Retinal pigment epithelial cell (primary cell): ENCODE results near the gene CACNA2D3.

Experiments used
- DNase-seq: peaks from one replicate; pipeline ENCODE4 v3.0.0-alpha.2; 2010; ENCODE audit warnings: low read depth
- H3K4me3 ChIP-seq: 2 replicates; pipeline ENCODE4 v1.5.1; 2011; ENCODE audit warnings: mild to moderate bottlenecking, low read length, control low read depth, moderate library complexity
- CTCF ChIP-seq: conservative IDR thresholded peaks from 2 replicates; pipeline ENCODE4 v1.5.1; 2011; ENCODE audit warnings: low read depth, low read length, control low read depth, inconsistent platforms

The CACNA2D3 gene

GRCh38 chr3:54800478-54800877 lies 678.1 kb downstream of the CACNA2D3 start:
- no peak for TF ChIP-seq CTCF
- DNase-seq: no peak

GRCh38 chr3:54801977-54802376 lies 679.6 kb downstream of the CACNA2D3 start:
- no peak overlapping the region for H3K4me3 ChIP-seq
- TF ChIP-seq CTCF: no peak
- DNase-seq: no peak

More at GRCh38 chr3:54800478-54800877, 678.1 kb downstream of the CACNA2D3 start:
- no peak overlapping the region for H3K4me3 ChIP-seq

- no peak overlapping the region for H3K4me3 ChIP-seq
- no peak for DNase-seq
- no peak for TF ChIP-seq CTCF
Measured at GRCh38 chr3:54810401-54810800, 688.0 kb downstream of the CACNA2D3 start.

GRCh38 chr3:54814224-54814623 lies 691.9 kb downstream of the CACNA2D3 start:
- no peak overlapping the region for H3K4me3 ChIP-seq
- no peak for TF ChIP-seq CTCF
- DNase-seq: no peak

GRCh38 chr3:54817628-54818027 lies 695.3 kb downstream of the CACNA2D3 start:
- no peak for TF ChIP-seq CTCF
- DNase-seq: no peak

GRCh38 chr3:54818486-54818885 lies 696.1 kb downstream of the CACNA2D3 start:
- no peak overlapping the region for H3K4me3 ChIP-seq
- DNase-seq: no peak
- TF ChIP-seq CTCF: no peak

More at GRCh38 chr3:54817628-54818027, 695.3 kb downstream of the CACNA2D3 start:
- H3K4me3 ChIP-seq: no peak overlapping the region

- DNase-seq: no peak
- TF ChIP-seq CTCF: no peak
- no peak overlapping the region for H3K4me3 ChIP-seq
Measured at GRCh38 chr3:54818942-54819341, 696.6 kb downstream of the CACNA2D3 start.
